ENCODE data around the gene IFNAR1.
A peak's percentile ranks its signal among the peaks of the same experiment; 100 is the strongest.

Gene IFNAR1

GRCh38 chr21:33372582-33372981 lies 47.8 kb downstream of the IFNAR1 start:
- H3K4me3 ChIP-seq (replicated peaks in 1 of 2; ENCODE audit: low read depth in 2 of 2, low read length in 2 of 2) = no peak overlapping the region
- no peak for DNase-seq (ENCODE audit: low read depth in 2 of 2)
- no peak for TF ChIP-seq CTCF (IDR thresholded peaks at IDR 0.05; ENCODE audit: low read depth, low read length)

- H3K4me3 ChIP-seq (replicated peaks in 1 of 2; ENCODE audit: low read depth in 2 of 2, low read length in 2 of 2) = no peak overlapping the region
- TF ChIP-seq CTCF (IDR thresholded peaks at IDR 0.05; ENCODE audit: low read depth, low read length) = no peak
- DNase-seq (ENCODE audit: low read depth in 2 of 2) = no peak
Measured at GRCh38 chr21:33373451-33373850, 48.7 kb downstream of the IFNAR1 start.

DNA sequence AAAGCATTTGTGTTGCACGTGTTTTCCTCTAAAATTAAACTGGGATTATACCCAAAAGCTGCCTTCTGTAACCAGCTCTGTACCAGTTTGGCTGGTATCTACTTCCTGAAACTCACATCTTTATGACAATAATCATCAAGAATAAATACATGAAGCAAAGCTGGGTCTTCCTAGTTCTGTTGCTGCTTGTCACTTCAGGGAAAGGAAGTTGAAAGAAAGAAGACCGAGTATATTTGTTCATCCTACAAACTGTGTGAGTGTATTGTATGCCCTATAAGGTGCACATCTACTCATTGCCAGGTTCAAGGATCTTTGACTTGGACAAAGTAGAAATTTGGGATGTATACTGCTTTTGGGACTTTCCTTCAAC lies 49.3 kb downstream of the IFNAR1 start:
- DNase-seq (ENCODE audit: low read depth in 2 of 2) = no peak
- TF ChIP-seq CTCF (IDR thresholded peaks at IDR 0.05; ENCODE audit: low read depth, low read length) = no peak
- H3K4me3 ChIP-seq (replicated peaks in 1 of 2; ENCODE audit: low read depth in 2 of 2, low read length in 2 of 2) = no peak overlapping the region

DNA sequence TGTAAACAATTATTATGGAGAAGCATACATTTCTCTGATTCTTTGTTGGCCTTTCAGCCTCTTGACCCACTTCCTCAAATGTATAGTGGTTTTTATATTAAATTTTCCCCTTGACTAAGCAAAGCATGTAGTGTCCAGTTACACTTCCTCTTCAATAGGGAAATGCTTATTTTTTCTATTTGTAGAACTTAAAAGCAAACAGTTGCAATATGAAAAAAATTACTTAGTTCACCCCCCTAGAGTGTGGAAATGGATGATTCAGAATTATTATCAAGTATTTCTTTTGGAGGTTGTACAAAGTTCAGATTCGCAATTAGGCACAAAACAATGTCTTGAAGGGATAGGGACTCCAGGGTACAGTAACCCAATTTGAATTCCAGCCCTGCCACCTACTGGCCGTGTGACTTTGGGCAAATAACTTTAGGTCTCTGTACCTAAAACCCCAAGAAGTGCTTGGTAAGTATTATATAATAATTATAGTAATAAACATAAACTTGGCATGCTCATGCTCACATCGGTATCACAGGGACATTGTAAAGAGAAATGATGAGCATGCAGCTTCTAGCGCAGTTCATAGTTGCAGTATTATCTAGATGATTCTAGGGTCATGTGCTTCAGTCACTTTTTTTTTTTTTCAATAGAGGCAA lies 49.8 kb downstream of the IFNAR1 start:
- peak; percentile 77 to 88 for DNase-seq (ENCODE audit: low read depth in 2 of 2)
- H3K4me3 ChIP-seq (replicated peaks in 1 of 2; ENCODE audit: low read depth in 2 of 2, low read length in 2 of 2) = no peak overlapping the region
- peak; percentile 67 for TF ChIP-seq CTCF (IDR thresholded peaks at IDR 0.05; ENCODE audit: low read depth, low read length)

DNA sequence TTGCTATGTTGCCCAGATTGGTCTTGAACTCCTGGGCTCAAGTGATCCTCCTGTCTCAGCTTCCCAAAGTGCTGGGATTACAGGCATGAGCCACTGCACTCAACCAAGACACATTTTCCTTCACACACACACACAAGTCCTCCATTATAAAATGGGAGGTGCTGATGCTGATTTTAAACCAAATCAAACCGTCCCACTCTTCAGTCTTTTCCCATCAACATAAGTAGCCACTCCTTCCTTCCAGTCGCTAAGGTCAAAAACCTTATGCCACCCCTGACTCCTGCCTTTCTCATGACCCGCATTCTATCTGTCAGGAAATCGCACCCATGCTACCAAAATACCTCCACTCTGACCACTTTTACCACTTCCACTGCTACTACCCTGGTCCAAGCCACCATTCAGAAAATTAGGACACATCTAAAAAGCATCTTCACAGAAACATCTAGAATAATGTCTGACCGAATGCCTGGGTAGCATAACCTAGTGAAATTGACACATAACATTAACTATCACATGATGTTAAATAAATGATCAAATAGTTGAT lies 50.4 kb downstream of the IFNAR1 start:
- no peak overlapping the region for H3K4me3 ChIP-seq (replicated peaks in 1 of 2; ENCODE audit: low read depth in 2 of 2, low read length in 2 of 2)
- TF ChIP-seq CTCF (IDR thresholded peaks at IDR 0.05; ENCODE audit: low read depth, low read length) = no peak

DNA sequence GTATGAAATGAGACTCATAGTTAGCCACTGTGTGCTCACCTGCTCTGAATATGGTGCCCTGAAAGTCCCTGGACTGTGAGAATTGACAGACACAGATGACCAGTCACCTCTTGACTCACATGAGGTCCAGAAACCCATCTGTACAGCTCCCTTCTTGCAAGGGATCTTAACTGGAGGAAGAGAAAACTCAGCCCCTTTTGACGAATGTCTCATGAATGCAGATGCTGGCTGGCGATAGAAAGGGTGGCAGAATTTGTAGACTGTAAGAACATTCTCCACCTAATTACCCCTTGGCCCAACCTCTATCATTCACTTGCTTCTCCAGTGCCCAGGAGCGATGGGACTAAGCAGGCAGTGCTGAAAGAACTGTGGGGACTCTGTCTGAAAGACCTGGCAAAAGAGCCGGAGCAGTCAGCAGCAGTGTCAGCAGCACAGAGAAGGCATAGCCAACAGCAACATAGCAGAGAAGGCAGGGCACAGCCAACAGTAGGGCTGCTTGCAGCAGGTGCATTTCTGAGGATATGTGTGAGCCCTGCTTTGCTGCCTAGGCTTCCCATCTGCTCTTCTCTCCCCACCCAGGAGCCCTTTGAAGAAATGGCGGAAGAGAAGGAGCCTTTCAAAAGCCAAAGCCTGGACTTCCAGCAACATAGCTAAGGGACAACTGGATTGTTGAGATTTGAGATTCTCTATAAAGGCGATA lies 52.6 kb downstream of the IFNAR1 start:
- no peak overlapping the region for H3K4me3 ChIP-seq (replicated peaks in 1 of 2; ENCODE audit: low read depth in 2 of 2, low read length in 2 of 2)
- TF ChIP-seq CTCF (IDR thresholded peaks at IDR 0.05; ENCODE audit: low read depth, low read length) = no peak
- no peak for DNase-seq (ENCODE audit: low read depth in 2 of 2)

More for the DNA sequence above, 50.4 kb downstream of the IFNAR1 start:
- no peak for DNase-seq (ENCODE audit: low read depth in 2 of 2)

Measured in cardiac fibroblast (primary cell).